HepG2 (cell line): Measurements from ENCODE around the gene PLIN4. TPM values are rescaled to one million over a fixed set of nuclear protein-coding genes. Genes with fewer than 3 reads are reported as not detected.

Source experiments
- ARID2 ChIP-seq: sonication (generic); formaldehyde crosslinking; IDR thresholded peaks from 2 replicates; pipeline ENCODE4 v1.8.1; 2022; ENCODE audit warnings: mild to moderate bottlenecking, missing genetic modification reagents, borderline replicate concordance
- ATM ChIP-seq: fragments of 450-650 bp; IDR thresholded peaks from 2 replicates; pipeline ENCODE4 v1.7.1; 2017; ENCODE audit warnings: mild to moderate bottlenecking, borderline replicate concordance
- HBP1 ChIP-seq: IDR thresholded peaks from 2 replicates; pipeline ENCODE4 v1.6.1; 2016; ENCODE audit warnings: low read depth, control low read depth
- HNF1B ChIP-seq: sonication (generic); formaldehyde crosslinking; IDR thresholded peaks from 2 replicates; pipeline ENCODE4 v1.5.1; 2020; ENCODE audit warnings: mild to moderate bottlenecking, moderate library complexity, missing genetic modification reagents
- NR3C1 ChIP-seq: sonication (generic); formaldehyde crosslinking; IDR thresholded peaks from 2 replicates; pipeline ENCODE4 v1.4.0; 2020; ENCODE audit warnings: missing genetic modification reagents
- ZBTB25 ChIP-seq: IDR thresholded peaks from 2 replicates; pipeline ENCODE4 v1.6.1; 2018; ENCODE audit warnings: missing genetic modification reagents
- ZBTB3 ChIP-seq: sonication (generic); formaldehyde crosslinking; IDR thresholded peaks from 2 replicates; pipeline ENCODE4 v1.4.0; 2020; ENCODE audit warnings: low read depth, mild to moderate bottlenecking, moderate library complexity, missing genetic modification reagents, borderline replicate concordance
- ZNF33A ChIP-seq: sonication (generic); formaldehyde crosslinking; IDR thresholded peaks from 2 replicates; pipeline ENCODE4 v1.5.1; 2020; ENCODE audit warnings: missing genetic modification reagents, mild to moderate bottlenecking, moderate library complexity, borderline replicate concordance
- ZNF687 ChIP-seq: sonication (generic); formaldehyde crosslinking; IDR thresholded peaks from 2 replicates; pipeline ENCODE4 v1.5.1; 2020; ENCODE audit warnings: mild to moderate bottlenecking, missing genetic modification reagents, moderate library complexity
- ZNF83 ChIP-seq: sonication (generic); formaldehyde crosslinking; IDR thresholded peaks from 2 replicates; pipeline ENCODE4 v1.4.0; 2020; ENCODE audit warnings: missing genetic modification reagents, mild to moderate bottlenecking, borderline replicate concordance
- ZSCAN22 ChIP-seq: sonication (generic); formaldehyde crosslinking; IDR thresholded peaks from 2 replicates; pipeline ENCODE4 v1.4.0; 2020; ENCODE audit warnings: mild to moderate bottlenecking, missing genetic modification reagents
- polyA plus RNA-seq, 8 experiments: library from polyadenylated mRNA; depleted of rRNA in 3 of 8; stranded (reverse) in 7 of 8; unstranded in 1 of 8; fragments of >200 nt; fragmentation: Illumina TruSeq in 4 of 8; extraction: Trizol in 4 of 8; gene quantifications; 2 replicates each; pipeline versions ENCODE4 v1.2.1 to v1.2.3, GENCODE V29; 2011 to 2016; ENCODE audit warnings: low read depth in 4 of 8, missing spikeins in 1 of 8, mixed read lengths in 1 of 8; ENCODE audit not compliant: insufficient read depth in 1 of 8
- total RNA-seq, 5 experiments: library from RNA; depleted of rRNA; stranded (reverse); fragments of >200 nt; fragmentation: Illumina TruSeq; extraction: Trizol; gene quantifications; 2 replicates each; pipeline ENCODE4 v1.2.3, GENCODE V29; 2016; ENCODE audit warnings: low read depth in 1 of 5

The PLIN4 gene
- total and polyA plus RNA-seq, 2 of the 13 experiments (the other 11 are each of a cell fraction or from before 2014, with no cell fraction given) = 1.1 to 1.3 TPM

GRCh38 chr19:4523306-4524110, 5.2 kb upstream of the PLIN4 start (continued):
- TF ChIP-seq ZBTB25 (CRISPR knock-in tag) (no peak), ZSCAN22 (CRISPR knock-in tag) (no peak), HBP1 (CRISPR knock-in tag) (0 out of 2 replicates have a peak, but pooled peaks have one; percentile 32), ZBTB3 (CRISPR knock-in tag) (no peak), NR3C1 (no peak), ZNF687 (CRISPR knock-in tag) (peak; percentile 74), ARID2 (CRISPR knock-in tag) (no peak), ATM (no peak), HNF1B (CRISPR knock-in tag) (no peak), ZNF83 (CRISPR knock-in tag) (no peak), ZNF33A (no peak)
